ENCODE data around the gene BCS1L.

Gene BCS1L

GRCh38 chr2:218659258-218659987 lies at the start of gene BCS1L, which contains the start of gene ZNF142:
TSS of gene BCS1L (plus strand) at chr2:218659683. CDS start at chr2:218660988, 1,305 bp downstream.
TSS of gene ZNF142 (minus strand) at chr2:218659623. CDS start at chr2:218656429, 3,194 bp downstream.
- H3K9me3 ChIP-seq (ENCODE audit: control insufficient read depth, insufficient read depth, low read length) = no peaks in the 10 kb centered on the region
- H3K27me3 ChIP-seq (ENCODE audit: control insufficient read depth, insufficient read depth, low read length) = no peaks in the 10 kb centered on the region
- H3K4me3 ChIP-seq (ENCODE audit: low read depth, low read length) = peak within 1 kb of the TSS; percentile 98
- peaks cover 45% of the 10 kb centered on the region for H3K36me3 ChIP-seq (ENCODE audit: control insufficient read depth, insufficient read depth, low read length)
- H3K4me1 ChIP-seq (ENCODE audit: control insufficient read depth, insufficient read depth, low read length) = peaks cover 2% of the 10 kb centered on the region
- H3K9ac ChIP-seq (ENCODE audit: low read depth, low read length) = peak within 1 kb of the TSS; percentile 91

- Histone ChIP-seq H3K27me3 (ENCODE audit: control insufficient read depth, insufficient read depth, low read length) (no peaks in the 10 kb centered on the region), H3K9me3 (ENCODE audit: control insufficient read depth, insufficient read depth, low read length) (no peaks in the 10 kb centered on the region), H3K36me3 (ENCODE audit: control insufficient read depth, insufficient read depth, low read length) (no peaks in the 10 kb centered on the region), H3K4me3 (ENCODE audit: low read depth, low read length) (no peak overlapping the region), H3K4me1 (ENCODE audit: control insufficient read depth, insufficient read depth, low read length) (no peaks in the 10 kb centered on the region), H3K9ac (ENCODE audit: low read depth, low read length) (no peak overlapping the region)
Measured at GRCh38 chr2:218615868-218616315, 43.6 kb upstream of the BCS1L start.

- no peaks in the 10 kb centered on the region for H3K36me3 ChIP-seq (ENCODE audit: control insufficient read depth, insufficient read depth, low read length)
- no peaks in the 10 kb centered on the region for H3K27me3 ChIP-seq (ENCODE audit: control insufficient read depth, insufficient read depth, low read length)
- no peaks in the 10 kb centered on the region for H3K4me1 ChIP-seq (ENCODE audit: control insufficient read depth, insufficient read depth, low read length)
- no peak overlapping the region for H3K4me3 ChIP-seq (ENCODE audit: low read depth, low read length)
- no peaks in the 10 kb centered on the region for H3K9me3 ChIP-seq (ENCODE audit: control insufficient read depth, insufficient read depth, low read length)
- H3K9ac ChIP-seq (ENCODE audit: low read depth, low read length) = no peak overlapping the region
Measured at GRCh38 chr2:218618102-218618860, 41.2 kb upstream of the BCS1L start.

GRCh38 chr2:218621007-218621406 lies 38.5 kb upstream of the BCS1L start:
- no peaks in the 10 kb centered on the region for H3K4me1 ChIP-seq (ENCODE audit: control insufficient read depth, insufficient read depth, low read length)
- H3K27me3 ChIP-seq (ENCODE audit: control insufficient read depth, insufficient read depth, low read length) = no peaks in the 10 kb centered on the region
- no peaks in the 10 kb centered on the region for H3K36me3 ChIP-seq (ENCODE audit: control insufficient read depth, insufficient read depth, low read length)
- H3K9ac ChIP-seq (ENCODE audit: low read depth, low read length) = no peak overlapping the region
- H3K9me3 ChIP-seq (ENCODE audit: control insufficient read depth, insufficient read depth, low read length) = no peaks in the 10 kb centered on the region
- H3K4me3 ChIP-seq (ENCODE audit: low read depth, low read length) = no peak overlapping the region

- Histone ChIP-seq H3K27me3 (ENCODE audit: control insufficient read depth, insufficient read depth, low read length) (no peaks in the 10 kb centered on the region), H3K4me1 (ENCODE audit: control insufficient read depth, insufficient read depth, low read length) (no peaks in the 10 kb centered on the region), H3K9me3 (ENCODE audit: control insufficient read depth, insufficient read depth, low read length) (no peaks in the 10 kb centered on the region), H3K9ac (ENCODE audit: low read depth, low read length) (no peak overlapping the region), H3K36me3 (ENCODE audit: control insufficient read depth, insufficient read depth, low read length) (no peaks in the 10 kb centered on the region), H3K4me3 (ENCODE audit: low read depth, low read length) (no peak overlapping the region)
Measured at GRCh38 chr2:218622606-218623365, 36.7 kb upstream of the BCS1L start.

GRCh38 chr2:218623366-218623705 lies 36.1 kb upstream of the BCS1L start:
- Histone ChIP-seq H3K9me3 (ENCODE audit: control insufficient read depth, insufficient read depth, low read length) (no peaks in the 10 kb centered on the region), H3K27me3 (ENCODE audit: control insufficient read depth, insufficient read depth, low read length) (no peaks in the 10 kb centered on the region), H3K4me1 (ENCODE audit: control insufficient read depth, insufficient read depth, low read length) (no peaks in the 10 kb centered on the region), H3K36me3 (ENCODE audit: control insufficient read depth, insufficient read depth, low read length) (no peaks in the 10 kb centered on the region), H3K9ac (ENCODE audit: low read depth, low read length) (no peak overlapping the region), H3K4me3 (ENCODE audit: low read depth, low read length) (no peak overlapping the region)

GRCh38 chr2:218626369-218626768 lies 33.1 kb upstream of the BCS1L start:
- H3K4me3 ChIP-seq (ENCODE audit: low read depth, low read length) = no peak overlapping the region
- H3K9ac ChIP-seq (ENCODE audit: low read depth, low read length) = no peak overlapping the region
- no peaks in the 10 kb centered on the region for H3K36me3 ChIP-seq (ENCODE audit: control insufficient read depth, insufficient read depth, low read length)

GRCh38 chr2:218627939-218628338 lies 31.5 kb upstream of the BCS1L start:
- H3K36me3 ChIP-seq (ENCODE audit: control insufficient read depth, insufficient read depth, low read length) = no peaks in the 10 kb centered on the region
- H3K9ac ChIP-seq (ENCODE audit: low read depth, low read length) = no peak overlapping the region
- no peaks in the 10 kb centered on the region for H3K9me3 ChIP-seq (ENCODE audit: control insufficient read depth, insufficient read depth, low read length)
- H3K4me1 ChIP-seq (ENCODE audit: control insufficient read depth, insufficient read depth, low read length) = no peaks in the 10 kb centered on the region
- H3K27me3 ChIP-seq (ENCODE audit: control insufficient read depth, insufficient read depth, low read length) = no peaks in the 10 kb centered on the region
- no peak overlapping the region for H3K4me3 ChIP-seq (ENCODE audit: low read depth, low read length)

More at GRCh38 chr2:218626369-218626768, 33.1 kb upstream of the BCS1L start:
- Histone ChIP-seq H3K4me1 (ENCODE audit: control insufficient read depth, insufficient read depth, low read length) (no peaks in the 10 kb centered on the region), H3K9me3 (ENCODE audit: control insufficient read depth, insufficient read depth, low read length) (no peaks in the 10 kb centered on the region), H3K27me3 (ENCODE audit: control insufficient read depth, insufficient read depth, low read length) (no peaks in the 10 kb centered on the region)

- Histone ChIP-seq H3K27me3 (ENCODE audit: control insufficient read depth, insufficient read depth, low read length) (no peaks in the 10 kb centered on the region), H3K36me3 (ENCODE audit: control insufficient read depth, insufficient read depth, low read length) (peaks cover 10% of the 10 kb centered on the region), H3K4me1 (ENCODE audit: control insufficient read depth, insufficient read depth, low read length) (no peaks in the 10 kb centered on the region), H3K4me3 (ENCODE audit: low read depth, low read length) (no peak overlapping the region), H3K9me3 (ENCODE audit: control insufficient read depth, insufficient read depth, low read length) (no peaks in the 10 kb centered on the region), H3K9ac (ENCODE audit: low read depth, low read length) (no peak overlapping the region)
Measured at GRCh38 chr2:218631837-218632236, 27.6 kb upstream of the BCS1L start.

GRCh38 chr2:218635719-218636118 lies 23.8 kb upstream of the BCS1L start:
- H3K4me1 ChIP-seq (ENCODE audit: control insufficient read depth, insufficient read depth, low read length) = no peaks in the 10 kb centered on the region
- peaks cover 25% of the 10 kb centered on the region for H3K36me3 ChIP-seq (ENCODE audit: control insufficient read depth, insufficient read depth, low read length)
- H3K9me3 ChIP-seq (ENCODE audit: control insufficient read depth, insufficient read depth, low read length) = no peaks in the 10 kb centered on the region
- no peaks in the 10 kb centered on the region for H3K27me3 ChIP-seq (ENCODE audit: control insufficient read depth, insufficient read depth, low read length)
- no peak overlapping the region for H3K4me3 ChIP-seq (ENCODE audit: low read depth, low read length)
- H3K9ac ChIP-seq (ENCODE audit: low read depth, low read length) = no peak overlapping the region

- Histone ChIP-seq H3K36me3 (ENCODE audit: control insufficient read depth, insufficient read depth, low read length) (peaks cover 39% of the 10 kb centered on the region), H3K4me1 (ENCODE audit: control insufficient read depth, insufficient read depth, low read length) (no peaks in the 10 kb centered on the region), H3K9ac (ENCODE audit: low read depth, low read length) (no peak overlapping the region), H3K27me3 (ENCODE audit: control insufficient read depth, insufficient read depth, low read length) (no peaks in the 10 kb centered on the region), H3K9me3 (ENCODE audit: control insufficient read depth, insufficient read depth, low read length) (no peaks in the 10 kb centered on the region), H3K4me3 (ENCODE audit: low read depth, low read length) (no peak overlapping the region)
Measured at GRCh38 chr2:218638372-218638771, 21.1 kb upstream of the BCS1L start.

All from iPS-15b (cell line).